Erythroblast (primary cell): ENCODE data around the gene IDI1.

Experiments used
- GATA1 ChIP-seq: IDR thresholded peaks from 2 replicates; pipeline ENCODE4 v1.6.1; 2011; ENCODE audit warnings: low read depth, mild to moderate bottlenecking, control low read depth, low read length, moderate library complexity
- POLR2A ChIP-seq: IDR thresholded peaks from 2 replicates; pipeline ENCODE4 v1.6.1; 2011; ENCODE audit warnings: mild to moderate bottlenecking, low read length

GRCh38 chr10:1083581-1083980 lies 34.7 kb upstream of the IDI1 start:
- no peak for TF ChIP-seq POLR2A
- no peak for TF ChIP-seq GATA1
